ENCODE measurements around the gene FIBP.

The FIBP gene

DNA sequence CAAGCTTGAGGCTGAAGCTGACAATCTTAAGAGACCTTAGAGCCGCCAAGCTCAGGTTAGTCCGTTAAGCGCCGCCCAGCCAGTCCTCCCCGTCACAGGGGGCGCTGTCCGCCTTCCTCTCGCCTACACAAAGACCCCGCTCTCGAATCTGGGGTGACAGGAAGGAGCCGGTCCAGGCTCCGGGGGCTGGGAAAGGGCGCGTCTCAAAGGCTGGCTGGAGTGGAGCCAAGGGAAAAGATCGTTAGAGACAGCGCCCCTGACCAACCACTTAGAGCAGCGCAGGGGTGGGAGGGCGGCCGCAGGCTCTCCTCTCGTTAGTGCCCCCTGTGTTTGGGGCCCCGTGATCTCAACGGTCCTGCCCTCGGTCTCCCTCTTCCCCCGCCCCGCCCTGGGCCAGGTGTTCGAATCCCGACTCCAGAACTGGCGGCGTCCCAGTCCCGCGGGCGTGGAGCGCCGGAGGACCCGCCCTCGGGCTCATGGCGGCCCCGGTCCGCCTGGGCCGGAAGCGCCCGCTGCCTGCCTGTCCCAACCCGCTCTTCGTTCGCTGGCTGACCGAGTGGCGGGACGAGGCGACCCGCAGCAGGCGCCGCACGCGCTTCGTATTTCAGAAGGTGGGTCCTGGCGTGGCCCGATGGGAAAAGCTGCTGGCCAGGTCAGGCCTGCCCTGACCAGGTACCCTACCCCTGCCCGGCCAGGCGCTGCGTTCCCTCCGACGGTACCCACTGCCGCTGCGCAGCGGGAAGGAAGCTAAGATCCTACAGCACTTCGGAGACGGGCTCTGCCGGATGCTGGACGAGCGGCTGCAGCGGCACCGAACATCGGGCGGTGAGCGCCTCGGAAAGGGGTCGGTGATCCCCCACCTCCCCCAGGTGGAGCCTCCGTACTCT, 27.8 kb downstream of the FIBP start, which contains the start of gene MUS81:
TSS of gene MUS81 (plus strand) at position 156 of the 887 bp plus-strand sequence. CDS start at position 477, 321 bp downstream.
- peak within 1 kb of the TSS; percentile 91 for H3K4me3 ChIP-seq (ENCODE audit: low read depth, low read length)

DNA sequence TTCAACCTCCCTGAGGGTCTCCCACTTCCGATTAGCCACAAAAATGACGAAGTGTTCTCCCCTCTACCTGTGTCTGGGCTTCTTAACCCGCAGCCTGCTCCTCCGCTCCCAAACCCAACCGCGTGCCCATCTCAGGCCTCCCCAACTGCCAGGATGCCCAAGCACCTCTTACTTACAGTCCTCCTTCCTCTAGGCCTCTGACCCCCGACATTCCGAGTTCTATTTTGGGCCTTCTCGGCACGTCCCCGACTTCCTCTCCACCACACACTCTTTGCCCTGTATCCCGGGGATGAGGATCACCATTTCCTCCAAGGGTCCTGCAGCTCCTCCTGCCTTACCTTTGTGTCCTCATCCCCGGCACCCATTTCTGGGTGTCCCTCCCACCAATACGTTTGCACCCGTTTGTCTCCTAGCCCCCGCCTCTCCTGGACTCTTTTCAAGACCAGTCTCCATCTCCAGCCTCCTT, 28.4 kb downstream of the FIBP start:
- H3K4me3 ChIP-seq (ENCODE audit: low read depth, low read length): peak overlapping the region; percentile 91

DNA sequence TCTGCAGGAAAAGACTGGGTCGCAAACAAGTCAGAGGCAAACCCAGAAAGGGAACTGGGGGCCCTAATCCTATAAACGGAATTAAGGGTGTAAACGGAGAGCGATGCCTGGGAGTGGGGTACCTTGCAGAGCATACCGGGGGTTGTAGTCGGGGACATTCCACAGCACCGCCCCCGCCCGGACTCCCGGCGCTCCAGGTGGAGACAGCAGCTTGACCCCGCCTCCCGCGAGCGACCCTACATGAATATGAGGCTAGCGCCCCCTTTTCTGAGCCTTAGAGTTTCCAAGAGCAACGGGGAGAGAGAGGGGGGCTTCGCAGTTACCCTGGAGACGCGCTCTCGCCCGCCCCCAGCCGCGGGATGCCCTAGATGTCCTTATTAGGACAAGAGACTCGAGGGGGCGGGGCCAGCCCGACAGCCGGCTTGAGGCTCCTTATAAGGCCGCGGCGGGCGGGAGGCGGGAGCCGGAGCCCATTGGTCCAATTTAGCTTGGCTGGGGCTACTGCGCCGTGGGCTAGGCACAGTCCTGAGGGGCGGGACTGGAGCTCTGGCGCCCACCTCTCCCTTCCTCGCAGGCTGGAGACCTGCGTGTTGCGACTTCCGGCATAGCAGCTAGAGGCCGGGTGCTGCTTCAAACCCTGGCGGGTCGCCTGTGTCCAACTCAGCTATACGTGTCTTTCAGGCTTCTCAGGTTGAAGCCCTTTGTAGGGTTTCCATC, 29.0 kb downstream of the FIBP start:
- peak overlapping the region; percentile 91 for H3K4me3 ChIP-seq (ENCODE audit: low read depth, low read length)

DNA sequence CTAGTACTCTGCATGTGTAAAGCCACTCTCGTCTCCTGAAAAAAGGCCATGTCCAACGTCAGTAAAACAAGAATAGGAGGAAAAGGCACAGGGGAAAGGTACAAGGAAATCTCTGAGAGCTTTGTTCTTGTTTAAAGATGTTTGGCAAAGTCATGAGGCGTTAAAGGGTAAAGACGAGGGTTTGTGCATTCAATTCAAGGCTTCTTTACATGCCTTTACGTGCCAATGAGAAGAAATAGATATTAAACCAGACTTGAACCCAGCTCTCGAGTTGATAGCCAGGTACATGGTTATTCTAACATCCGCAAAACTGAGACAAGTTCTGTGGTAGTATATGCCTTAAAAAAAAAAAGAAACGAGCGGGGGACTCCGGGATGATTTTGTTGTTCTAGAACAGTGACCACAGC, 29.6 kb downstream of the FIBP start:
- peak overlapping the region; percentile 44 for H3K4me3 ChIP-seq (ENCODE audit: low read depth, low read length)

DNA sequence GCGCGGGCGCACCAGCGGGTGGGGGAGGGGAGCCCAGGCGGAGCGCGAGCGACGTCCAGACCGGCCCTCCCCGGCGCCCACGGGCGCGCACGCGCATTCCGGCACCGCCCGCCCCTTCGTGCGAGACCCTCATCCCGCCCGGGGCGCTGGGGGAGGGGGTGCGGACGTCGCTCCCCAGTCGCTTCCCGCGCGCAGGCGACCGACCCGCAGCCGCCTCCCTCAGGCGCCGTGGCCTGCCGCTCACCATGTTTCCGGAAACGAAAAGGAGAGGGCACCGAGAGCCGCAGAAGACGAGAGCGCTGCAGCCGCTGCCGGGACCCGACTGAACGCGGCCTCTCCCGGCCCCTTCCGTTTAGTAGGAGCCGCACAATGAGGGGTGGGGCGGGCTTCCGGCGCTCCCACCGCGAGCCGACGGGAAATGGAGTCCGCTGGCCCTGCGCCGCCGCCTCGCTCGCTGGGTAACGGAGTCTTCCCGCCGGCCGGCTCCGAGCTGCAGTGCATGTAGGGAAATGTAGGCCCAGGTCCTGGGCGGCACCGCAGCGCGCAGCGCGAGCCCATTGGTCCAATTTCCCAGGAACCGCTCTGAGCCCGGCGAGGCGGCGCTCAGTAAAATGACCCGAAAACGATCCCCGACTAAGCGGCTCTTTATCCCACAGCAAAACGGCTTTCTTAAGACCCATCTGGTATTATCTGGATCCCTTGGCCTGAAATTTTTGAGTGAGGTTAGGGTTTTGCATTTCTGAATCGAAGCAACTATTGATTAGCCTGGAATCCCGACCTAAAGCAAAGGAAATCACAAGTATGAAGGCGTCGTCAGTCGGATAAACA, 30.2 kb downstream of the FIBP start, which contains the start of gene CFL1:
TSS of gene CFL1 (minus strand) at position 328 of the 828 bp plus-strand sequence. CDS start at position 247, 81 bp downstream.
- peak within 1 kb of the TSS; percentile 93 for H3K4me3 ChIP-seq (ENCODE audit: low read depth, low read length)

DNA sequence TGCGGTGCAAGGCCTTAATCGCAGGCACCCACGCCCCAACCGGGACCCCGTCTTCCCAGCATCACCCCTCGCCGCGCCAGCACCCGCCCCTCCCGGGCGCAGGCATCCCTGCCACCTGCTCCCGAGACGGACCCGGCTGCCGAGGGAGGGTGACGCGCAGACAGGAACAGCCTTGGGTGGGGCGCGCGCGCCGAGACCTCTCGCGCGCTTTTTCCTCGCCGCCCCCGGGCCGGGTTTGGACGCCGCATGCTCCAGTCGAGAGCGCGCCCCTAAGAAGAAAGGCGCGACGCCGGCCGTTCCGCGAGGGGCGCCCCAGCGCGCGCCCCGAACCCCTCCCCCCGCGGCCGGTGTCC, 30.8 kb downstream of the FIBP start:
- H3K4me3 ChIP-seq (ENCODE audit: low read depth, low read length): peak overlapping the region; percentile 93

DNA sequence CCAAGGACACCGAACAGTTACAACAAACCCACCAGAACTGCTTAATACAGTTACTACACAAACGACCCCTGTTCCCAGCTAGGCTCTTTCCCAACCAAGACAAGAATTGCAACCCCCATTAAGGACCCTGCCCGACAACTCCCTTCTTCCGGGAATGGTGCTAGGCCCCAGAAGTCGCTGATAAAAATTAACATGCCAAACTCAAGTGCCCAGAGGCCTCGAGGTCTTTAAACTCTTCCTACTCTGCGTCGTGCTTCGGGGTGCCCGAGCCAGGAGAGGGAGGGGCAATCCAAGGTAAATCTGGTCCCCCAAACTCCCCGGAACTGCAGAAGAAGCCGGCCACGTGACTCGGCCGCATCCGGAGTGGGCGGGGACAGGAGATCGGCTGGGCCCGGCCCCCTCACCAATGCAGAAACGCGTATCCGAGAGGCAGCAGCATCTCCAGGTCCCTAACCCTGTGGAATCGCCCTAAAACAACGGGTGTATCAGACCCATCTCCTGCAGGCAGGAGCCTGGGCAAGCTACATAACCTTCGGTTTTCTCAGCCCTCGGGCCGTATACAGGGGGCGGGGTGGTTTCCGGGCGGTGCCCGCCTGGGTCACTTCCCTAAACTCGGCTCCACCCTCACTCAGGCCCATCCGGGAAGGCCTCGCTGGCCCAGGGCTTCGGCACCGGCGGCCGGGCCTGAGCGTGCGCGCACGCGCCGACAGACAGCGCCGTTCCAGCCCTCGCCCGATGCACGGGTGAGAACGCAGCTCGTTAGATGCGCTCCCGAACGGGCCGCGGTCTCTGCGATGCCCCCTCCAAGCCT, 31.4 kb downstream of the FIBP start:
- peak overlapping the region; percentile 93 for H3K4me3 ChIP-seq (ENCODE audit: low read depth, low read length)

DNA sequence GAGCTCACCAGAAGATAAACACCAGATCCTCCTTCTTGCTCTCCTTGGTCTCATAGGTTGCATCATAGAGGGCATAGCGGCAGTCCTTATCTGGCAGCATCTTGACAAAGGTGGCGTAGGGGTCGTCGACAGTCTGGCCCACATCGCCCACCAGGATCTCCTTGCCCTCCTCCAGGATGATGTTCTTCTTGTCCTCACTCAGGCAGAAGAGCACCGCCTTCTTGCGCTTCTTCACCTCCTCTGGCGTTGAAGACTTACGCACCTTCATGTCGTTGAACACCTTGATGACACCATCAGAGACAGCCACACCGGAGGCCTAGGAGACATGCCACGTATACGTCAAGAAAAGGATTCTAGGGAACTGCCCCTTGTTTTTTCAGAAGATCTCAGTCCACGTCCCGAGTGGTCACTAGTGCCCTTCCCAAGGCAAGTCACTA, 32.3 kb downstream of the FIBP start:
- no peak overlapping the region for H3K4me3 ChIP-seq (ENCODE audit: low read depth, low read length)

DNA sequence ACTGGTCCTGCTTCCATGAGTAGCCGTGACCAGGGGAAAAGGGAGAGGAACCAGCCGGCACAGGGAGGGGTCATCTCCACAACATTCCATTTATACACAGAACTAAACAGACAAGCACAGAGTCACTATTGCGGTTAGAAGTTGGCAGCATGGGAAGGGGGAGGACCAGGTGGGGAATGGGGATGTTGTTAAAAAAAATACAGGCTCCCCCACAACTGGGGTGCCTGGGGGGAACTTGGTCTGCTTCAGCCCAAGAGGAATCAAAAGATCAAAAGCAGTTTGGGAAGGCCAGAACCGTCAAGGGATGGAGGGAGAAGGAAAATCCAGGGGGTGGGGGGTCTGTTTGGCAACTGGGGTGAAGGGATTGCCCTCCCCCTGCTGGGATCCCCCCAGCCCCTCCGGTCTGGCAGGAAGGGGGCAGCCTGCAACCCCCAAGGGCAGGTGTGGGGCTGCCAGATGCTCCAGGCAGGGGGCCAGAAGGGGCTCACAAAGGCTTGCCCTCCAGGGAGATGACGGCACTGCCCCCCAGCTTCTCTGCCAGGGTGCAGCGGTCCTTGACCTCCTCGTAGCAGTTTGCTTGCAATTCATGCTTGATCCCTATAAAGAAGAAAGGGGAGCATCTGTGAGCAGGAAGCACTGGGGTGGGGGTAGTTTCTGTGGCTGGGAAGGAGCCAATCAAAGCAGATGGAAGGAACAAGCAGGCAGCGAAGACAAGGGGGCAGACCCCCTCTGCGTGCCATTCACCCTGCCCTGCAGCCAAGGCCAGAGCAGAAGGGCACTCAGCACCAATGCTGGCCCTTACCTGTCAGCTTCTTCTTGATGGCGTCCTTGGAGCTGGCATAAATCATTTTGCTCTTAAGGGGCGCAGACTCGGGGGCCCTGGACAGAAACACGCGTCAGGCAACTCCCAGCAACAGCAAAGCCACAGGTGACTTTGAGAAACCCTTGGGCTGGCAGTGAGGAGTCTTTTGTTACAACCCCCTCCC, 33.1 kb downstream of the FIBP start:
- H3K4me3 ChIP-seq (ENCODE audit: low read depth, low read length): no peak overlapping the region

DNA sequence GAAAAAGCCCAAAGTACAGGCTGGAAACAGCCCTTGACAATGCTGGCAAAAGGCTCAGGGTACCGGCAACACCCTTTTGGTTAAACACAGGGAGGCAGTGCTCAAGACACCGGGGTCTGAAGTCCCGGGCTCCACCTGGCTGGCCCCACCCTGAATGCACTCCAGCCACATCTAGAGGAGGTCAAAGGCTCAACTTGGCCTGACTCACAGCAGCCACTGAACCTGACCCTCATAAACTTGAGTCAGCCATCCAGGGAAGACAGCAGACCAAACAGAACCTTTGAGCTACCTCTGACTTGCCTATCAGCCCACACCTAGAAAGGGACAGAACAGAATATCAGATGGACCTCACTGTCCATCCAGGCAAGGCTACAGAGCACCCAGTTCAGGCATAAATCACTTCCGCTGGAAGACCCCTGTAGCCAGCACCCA, 34.1 kb downstream of the FIBP start:
- H3K4me3 ChIP-seq (ENCODE audit: low read depth, low read length): no peak overlapping the region

DNA sequence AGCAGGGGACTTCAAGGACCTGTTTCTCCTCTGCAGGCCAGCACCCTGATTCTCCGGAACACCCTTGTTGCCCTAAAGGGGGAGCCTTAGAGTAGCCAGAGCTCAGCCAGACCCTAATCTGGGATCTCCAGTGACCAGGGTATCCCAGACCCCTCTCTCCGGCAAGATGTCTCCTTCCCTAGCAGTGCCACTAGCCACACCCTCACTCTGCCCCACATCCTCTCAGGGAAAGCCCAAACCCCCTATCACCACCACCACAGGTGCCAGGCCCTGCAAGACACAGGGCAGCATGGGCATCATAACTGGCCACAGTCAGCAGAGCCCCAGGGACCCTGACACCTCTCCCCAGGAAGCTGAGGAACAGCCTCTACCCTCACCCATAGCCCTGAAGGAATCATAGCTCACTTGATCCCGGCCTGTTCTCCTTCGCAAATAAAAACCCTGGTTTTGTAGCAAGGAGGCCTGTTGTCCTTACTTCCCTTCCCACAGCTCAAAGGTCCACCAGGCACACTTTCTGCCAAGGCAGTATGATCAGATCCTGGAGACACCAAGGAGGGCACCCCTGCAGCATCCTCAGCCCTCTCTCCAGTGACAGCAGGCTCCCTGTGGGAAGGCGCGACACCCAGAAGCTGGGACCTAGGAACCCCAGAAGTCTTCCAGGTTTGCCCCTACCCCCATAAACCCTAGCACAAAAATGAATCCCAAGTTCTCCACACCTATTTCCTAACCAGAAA, 34.9 kb downstream of the FIBP start:
- H3K4me3 ChIP-seq (ENCODE audit: low read depth, low read length): no peak overlapping the region

DNA sequence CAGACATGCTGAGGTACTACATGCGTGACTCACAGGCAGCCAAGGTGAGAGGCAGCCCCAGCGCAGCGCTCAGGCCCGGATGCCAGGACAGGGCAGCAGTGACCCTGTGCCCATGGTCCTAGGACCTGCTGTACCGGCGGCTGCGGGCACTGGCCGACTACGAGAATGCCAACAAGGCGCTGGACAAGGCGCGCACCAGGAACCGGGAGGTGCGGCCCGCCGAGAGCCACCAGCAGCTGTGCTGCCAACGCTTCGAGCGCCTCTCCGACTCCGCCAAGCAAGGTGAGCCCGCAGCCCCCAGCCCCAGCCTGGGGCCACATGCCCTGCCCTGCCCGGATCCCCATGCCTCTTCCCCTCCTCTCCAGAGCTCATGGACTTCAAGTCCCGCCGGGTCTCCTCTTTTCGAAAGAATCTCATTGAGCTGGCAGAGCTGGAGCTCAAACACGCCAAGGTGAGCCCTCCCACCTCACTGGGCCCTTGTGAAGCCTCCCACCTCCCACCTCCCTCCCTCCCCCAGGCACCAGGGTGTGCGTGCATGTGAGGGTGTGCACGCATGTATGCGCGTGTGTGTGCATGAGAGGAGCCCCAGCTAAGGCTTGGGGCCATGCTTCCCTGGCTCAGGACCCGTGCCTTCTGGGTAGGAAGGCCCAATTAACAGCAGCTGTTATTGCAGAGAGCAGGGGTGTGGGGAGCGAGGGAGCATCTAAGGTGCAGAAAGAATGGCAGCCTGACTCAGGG, 35.6 kb downstream of the FIBP start:
- no peak overlapping the region for H3K4me3 ChIP-seq (ENCODE audit: low read depth, low read length)

DNA sequence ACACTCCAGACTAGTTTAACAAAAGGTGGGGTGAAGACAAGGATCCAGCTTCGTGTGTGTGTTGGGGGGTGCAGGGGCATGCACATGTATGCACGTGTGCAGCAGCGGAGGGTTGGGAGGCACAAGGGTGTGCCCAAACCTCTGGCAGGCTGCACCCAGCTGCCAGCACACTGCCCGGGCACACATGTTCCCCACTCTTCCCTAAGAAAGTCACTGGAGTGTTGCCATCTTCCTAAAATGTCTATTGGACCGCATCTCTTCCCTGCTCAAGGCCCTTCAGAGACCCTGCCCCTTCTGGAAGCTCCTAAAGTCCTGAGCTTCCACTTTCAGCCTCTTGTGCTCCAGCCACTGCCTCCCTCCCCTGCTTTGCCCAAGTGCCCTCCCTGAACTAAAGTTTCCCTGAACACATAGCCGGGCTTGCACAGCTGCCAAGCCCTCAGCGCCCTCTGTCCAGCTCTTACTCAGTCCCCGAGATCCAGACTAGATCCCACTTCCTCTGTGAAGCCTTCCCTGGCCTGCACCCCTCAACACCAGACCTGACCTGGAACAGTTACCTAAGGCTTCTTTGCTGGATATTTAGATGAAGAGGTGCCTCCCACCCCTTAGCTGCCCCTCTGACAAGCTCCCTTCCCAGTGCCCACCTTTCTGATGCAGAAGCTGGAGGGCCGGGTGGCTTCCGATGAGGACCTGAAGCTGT, 36.3 kb downstream of the FIBP start:
- no peak overlapping the region for H3K4me3 ChIP-seq (ENCODE audit: low read depth, low read length)

DNA sequence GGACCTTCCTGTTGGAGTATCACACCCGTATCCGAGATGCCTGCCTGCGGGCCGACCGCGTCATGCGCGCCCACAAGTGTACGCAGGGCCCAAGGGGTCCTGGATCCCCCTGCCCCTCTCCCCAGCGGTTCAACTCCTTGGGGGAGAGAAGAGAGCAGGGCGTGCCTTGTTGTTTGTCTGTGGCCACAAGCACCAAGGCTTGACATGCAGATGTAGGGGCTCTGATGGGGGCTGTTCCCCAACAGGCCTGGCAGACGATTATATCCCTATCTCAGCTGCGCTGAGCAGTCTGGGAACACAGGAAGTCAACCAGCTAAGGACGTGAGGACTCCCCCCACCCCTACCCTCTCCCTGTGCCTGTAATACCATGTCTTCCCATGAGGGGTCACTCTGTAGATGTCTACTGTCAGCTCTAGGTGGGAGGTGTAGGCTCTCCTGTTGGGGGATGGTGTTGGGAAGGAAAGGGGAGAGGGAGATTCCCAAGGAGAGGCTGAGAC, 37.1 kb downstream of the FIBP start:
- no peak overlapping the region for H3K4me3 ChIP-seq (ENCODE audit: low read depth, low read length)

DNA sequence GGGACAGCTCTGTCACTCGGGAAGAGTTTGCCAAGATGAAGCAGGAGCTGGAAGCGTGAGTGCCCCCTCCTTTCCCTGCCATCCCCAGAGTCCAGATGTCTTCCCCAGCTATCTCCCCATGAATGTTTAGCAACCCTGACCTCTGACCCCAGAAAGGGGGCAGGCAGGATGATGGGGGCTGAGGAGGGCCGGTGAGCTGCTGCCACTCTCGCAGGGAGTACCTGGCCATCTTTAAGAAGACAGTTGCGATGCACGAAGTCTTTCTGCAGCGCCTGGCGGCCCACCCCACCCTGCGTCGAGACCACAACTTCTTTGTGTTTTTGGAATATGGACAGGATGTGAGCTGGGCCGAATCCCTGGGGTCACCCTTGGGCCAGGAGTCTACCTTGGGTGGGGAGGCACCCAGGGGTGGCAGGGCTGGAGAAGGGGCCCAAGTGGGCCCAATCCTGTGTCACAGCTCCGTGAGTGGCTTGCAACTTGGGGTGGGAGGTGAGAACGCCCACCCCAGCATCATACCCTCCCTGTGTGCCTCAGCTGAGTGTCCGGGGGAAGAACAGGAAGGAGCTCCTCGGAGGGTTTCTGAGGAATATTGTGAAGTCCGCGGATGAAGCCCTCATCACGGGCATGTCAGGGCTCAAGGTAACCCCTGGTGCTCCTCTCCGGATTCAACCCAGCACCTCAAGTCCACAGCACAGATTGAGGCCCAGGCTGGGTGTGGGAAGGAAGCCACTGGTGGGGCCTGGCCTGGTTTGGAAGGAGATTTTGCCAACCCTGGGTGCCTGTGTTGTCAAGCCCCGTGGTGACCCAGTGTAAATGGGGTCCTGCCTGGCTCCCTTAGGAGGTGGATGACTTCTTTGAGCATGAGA, 37.8 kb downstream of the FIBP start:
- H3K4me3 ChIP-seq (ENCODE audit: low read depth, low read length): no peak overlapping the region

DNA sequence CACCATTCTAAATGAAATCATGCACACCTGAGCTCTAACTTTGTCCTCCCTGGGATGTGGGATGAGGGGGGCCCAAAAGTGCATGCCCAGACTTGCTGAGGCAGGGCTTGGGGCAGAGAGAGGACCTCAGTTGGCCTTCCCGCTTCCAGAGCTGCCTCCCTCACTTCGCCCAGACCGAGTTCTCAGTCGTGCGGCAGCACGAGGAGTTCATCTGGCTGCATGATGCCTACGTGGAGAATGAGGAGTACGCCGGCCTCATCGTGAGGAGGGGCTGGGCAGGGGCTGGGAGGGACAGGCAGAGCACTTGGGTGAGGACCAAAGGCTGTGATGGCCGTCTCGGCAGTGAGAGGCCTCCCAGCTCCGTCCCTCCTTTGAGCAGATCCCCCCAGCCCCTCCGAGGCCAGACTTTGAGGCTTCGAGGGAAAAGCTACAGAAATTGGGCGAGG, 38.5 kb downstream of the FIBP start:
- no peak overlapping the region for H3K4me3 ChIP-seq (ENCODE audit: low read depth, low read length)
